AG20443 (cell line): ENCODE measurements around the gene GPR31.
"Not testable (repeated sequence)": the region's sequence is repeated elsewhere in the genome, so short reads cannot be mapped to it uniquely, and the experiment has no call there.

Experiments used
- DNase-seq: peaks from one replicate; pipeline ENCODE4 v3.0.0; 2012; ENCODE audit warnings: low spot score, mixed read lengths

GPR31 gene, protein sequence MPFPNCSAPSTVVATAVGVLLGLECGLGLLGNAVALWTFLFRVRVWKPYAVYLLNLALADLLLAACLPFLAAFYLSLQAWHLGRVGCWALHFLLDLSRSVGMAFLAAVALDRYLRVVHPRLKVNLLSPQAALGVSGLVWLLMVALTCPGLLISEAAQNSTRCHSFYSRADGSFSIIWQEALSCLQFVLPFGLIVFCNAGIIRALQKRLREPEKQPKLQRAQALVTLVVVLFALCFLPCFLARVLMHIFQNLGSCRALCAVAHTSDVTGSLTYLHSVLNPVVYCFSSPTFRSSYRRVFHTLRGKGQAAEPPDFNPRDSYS

DNA sequence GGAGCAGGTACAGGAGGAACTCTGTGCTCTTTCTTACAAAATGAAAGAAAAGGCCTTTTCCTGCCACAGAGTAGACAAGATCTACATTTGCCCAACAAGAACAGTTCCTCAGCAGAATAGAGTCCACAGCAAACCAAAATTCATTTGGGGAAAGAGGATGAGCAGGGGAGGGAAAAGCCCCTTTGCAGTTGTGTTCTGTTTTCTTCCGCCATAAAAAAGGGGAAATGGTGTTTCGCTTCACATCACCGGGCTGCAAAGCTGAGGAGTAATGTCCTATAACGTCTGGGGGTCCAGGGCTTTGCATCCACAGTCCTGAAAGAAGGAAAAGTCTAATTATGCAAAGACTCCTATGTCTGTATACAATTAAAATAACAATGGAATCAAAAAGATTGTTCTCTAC lies at the start of gene GPR31:
Gene GPR31, minus strand, starts transcription at position 118 of the 400 bp plus-strand sequence. CDS start 149 bp downstream, outside the sequence.
- DNase-seq: no peak

DNA sequence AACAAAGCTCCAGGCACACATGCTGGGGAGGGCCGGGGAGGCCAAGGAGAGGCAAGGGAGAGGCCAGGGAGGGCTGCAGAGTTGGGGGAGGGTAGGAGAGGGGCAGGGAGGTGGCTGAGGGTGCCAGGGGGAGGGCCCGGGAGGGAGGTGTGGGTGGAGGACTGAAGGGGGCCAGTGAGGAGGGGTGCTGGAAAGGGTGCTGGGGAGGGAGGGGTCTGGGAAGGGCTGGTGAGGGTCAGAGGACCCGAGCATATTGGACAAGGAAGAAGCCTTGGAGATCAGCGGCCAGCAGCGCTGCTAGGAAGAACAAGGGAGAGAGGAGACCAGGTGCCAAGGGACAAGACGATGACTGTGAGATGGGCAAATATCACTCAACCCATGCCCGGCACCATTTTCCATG lies 49.7 kb upstream of the GPR31 start:
- DNase-seq: no peak

DNA sequence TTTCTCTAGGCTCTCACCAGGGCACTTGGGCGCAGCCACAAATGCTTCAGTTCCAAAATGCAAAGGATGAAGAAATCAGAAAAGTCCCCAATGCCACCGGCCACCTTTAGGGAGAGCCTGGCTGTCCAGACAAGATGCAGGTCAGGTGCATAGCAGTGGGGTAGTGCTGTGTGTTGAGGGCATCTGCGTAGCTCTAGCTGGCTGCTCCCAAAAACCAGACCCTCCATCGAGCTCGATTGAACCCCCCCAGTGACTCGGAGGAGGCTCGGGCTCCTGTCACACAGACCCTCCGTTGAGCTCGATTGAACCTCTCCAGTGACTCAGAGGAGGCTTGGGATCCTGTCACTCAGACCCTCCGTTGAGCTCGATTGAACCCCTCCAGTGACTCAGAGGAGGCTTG lies 47.5 kb upstream of the GPR31 start:
- DNase-seq: not testable (repeated sequence)

DNA sequence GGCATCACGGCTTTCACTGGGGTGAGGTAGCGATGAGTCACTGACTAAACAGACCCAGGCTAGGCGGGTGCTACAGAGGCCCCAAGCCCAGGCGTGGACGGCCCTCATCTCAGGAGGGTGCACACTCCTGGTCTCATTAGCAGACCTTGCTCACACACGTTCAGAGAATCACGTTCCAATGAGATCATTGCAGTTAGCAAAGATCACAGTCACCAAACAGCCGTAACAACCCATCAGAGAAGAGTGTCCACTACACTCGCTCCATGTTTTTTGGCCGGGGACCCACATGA lies 46.2 kb upstream of the GPR31 start:
- not testable (repeated sequence) for DNase-seq

DNA sequence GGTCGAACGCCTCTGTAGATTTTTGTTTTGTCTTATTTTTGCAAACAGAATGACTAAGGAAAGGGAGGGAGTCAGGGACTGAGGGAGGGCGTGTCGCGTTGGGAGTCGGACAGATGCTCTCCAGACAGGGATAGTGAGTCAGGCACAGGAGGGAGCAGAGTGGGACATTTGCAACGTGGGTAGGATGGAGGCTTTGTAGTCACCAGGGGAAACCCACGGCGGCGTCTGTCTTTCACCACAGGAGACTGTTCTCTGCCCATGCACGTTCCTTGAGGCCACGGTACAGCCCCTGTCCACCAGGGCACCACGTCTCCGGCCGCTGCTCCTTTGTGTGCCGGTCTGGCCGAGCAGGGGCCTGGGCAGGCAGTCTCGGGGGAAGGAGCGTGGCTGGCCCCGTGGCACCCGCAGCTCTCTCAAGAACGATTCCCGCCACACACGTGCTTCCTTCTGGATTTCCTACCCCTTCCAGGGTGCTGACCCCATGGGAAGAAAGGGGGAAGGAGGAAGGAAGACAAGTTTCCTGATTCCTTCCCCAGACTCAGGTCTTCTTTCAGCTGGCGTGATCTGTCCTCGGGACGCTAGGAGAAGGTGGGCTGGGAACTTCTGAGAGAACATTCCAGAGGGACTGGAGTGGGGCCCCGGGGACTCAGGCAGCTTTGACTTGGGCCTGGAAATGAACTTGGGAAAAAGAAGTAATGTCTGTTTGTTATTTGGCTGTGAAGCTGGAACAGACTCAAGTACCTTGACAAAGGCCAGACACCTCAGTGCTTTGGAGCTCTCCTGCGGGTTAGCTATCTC lies 45.7 kb upstream of the GPR31 start:
- not testable (repeated sequence) for DNase-seq

DNA sequence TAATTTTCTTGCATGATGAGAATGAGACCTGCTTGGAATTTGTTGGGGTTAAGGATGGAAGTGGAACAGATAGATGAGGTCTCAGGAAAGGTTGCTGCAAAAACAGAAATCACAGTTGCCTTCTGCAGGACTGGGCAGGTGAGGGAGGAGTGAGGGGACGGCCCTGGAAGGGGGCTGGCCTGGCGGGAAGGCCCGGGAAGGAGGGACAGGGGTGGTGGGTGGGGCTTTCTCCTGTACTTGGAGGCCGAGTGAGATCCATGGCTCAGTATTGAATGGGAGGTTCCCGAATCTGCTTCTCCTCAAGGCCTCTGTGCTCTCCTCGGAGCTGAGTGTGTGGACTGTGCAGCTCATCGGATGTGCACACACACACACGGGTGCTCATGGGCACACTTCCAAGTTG lies 44.8 kb upstream of the GPR31 start:
- DNase-seq: not testable (repeated sequence)

DNA sequence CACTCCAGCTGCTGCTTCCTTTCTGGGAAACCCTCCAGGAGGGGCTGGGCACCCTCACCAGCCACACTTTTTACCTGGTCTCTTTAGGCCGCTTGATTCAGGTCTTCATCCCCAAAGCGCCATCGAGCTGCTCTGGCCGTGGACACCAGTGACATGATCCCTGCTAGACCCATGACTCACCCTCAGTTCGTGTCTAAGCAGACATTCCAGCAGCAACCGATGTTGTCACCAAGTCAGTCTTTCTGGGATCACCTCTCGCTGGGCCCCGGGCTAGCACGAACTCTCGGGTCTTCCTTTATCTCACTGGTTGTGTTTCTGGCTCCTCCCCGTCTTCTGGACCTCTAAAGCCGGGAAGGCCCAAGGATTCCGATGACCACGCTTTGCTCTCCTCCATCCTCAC lies 43.0 kb upstream of the GPR31 start:
- DNase-seq: no peak

DNA sequence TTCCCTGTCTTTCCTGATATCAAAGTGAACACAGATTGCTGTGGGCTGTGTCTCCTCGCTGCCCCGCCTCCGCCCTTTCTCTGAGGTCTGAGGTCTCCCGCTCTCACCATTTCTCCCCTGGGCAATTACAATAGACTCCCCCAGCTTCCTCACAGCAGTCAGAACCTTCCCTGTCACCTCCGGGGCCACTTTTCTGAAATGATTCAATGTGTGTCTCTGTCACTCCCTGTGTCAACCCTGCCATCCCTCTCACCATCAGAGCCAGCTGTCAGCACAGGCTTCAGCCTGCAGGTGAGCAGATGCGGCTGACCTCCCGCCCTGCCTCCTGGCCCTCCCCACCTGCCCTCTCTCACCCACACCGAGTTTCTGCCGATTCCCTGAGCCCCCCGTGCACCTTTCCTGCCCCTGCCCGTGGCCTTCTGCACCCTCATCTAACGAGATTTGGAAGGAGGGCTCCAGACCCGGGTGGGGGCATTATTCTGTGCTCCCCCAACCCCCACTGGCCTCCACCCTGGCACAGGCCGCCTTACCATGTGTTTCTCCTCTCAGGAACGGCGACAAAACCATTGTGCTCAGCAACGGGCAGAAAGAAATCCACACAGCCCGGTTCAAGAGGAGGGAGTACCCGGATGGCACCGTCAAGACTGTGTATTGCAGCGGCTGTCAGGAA lies 38.3 kb upstream of the GPR31 start:
- DNase-seq: not testable (repeated sequence)

DNA sequence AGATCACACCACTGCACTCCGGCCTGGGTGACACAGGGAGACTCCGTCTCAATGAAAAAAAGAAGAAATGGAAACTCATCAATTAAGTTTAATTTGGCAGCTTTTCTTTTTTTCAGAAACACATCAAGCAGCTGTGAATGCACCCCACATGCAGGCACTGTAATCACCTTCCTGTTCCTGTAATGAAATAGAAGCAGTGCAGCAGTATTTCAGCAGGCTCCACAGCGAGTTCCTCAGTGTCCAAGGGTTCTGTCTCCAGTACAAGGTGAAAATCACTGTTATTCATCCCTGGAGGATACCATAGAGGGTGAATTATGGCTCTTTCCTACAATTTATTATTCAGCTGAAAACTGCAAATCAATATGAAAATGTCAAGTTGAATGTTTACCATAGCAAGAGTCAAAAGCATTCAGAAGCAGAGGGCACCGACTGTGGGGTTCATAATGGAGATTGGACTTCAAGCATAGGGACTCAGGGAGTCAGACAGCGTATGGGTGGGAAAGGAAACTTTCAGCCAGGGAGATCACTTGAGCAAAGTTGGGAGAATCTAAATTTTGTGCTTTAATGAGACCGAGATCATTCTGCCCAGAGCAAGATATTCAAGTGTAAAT lies 35.8 kb upstream of the GPR31 start:
- not testable (repeated sequence) for DNase-seq

DNA sequence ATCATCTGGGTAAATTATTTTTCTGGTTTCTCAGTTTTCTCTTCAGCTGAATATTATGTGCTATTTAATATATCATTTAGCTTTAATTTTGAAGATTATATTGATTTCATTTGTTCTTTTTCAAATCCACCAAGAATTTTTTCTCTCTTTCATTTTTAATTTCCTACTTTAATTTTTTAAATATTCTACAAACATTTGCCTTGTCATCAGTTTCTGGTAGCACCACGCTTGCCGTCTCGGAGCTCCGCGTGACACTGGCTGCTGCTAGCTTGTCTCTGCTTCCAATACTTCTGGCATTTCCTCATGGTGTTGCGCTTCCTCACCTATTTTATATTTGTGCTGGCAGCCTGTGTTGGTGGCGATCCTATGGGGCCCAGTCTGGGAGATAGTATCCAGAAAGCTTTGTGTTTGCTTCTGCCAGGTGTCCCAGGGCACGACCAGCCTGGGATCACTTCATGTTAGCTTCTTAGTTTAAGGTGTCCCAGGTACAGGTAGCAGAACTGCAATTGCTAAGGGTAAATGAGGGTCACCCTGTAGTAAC lies 33.3 kb upstream of the GPR31 start:
- not testable (repeated sequence) for DNase-seq

DNA sequence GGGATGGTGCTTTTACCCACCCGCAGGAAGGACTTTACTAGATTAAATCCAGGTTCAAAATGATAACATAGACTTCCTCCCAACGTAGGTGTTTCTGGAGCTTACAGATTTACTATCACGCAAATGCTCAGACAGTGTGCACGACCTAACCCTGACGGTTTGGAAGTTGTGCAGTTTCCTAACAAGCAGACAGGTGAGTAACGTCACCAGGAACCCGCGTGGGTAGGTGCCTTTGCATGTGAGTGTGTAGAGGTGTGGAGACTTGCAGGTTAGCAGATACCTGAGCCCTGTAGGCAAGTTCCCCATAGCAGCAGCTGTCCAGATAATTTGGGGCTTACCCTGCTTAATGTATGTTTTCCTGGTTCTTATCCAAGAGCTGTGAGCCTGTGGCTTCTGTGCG lies 29.5 kb upstream of the GPR31 start:
- not testable (repeated sequence) for DNase-seq

DNA sequence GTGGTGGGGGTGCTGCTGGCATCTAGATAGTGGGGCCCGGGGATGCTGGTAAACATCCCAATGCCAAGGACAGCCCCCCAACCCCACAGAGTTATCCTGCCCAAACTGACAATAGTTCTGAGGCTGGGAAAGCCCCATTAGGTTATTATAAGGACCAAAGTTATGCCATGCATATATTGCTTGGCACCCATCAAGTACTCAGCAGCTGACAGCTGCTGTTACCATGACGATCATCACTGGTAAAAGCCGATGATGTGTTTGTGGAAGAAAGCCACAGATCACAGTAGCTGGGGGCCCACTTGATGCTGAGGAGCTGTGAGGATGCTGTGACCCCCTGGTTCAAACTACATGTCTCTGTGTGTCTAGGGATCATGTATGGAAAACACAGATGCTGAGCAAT lies 27.3 kb upstream of the GPR31 start:
- not testable (repeated sequence) for DNase-seq

DNA sequence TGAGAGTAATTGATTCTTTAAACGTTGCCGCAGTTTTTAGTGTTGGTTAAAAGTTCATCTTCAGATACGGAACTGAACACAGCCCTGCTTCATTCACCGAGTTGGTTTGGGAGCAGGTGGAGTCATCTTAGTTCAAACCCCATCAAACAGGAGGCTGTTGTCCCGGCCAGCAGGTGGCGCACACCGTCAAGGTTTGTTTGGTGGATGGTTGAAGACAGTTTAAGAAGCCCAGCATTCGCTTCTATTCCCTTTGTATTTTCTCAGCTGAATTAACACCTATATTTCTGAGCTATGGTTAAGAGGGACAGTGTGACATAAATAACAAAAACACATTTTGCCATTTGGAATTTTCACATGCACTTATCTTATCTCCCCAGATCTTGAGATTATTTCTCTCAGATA lies 25.1 kb upstream of the GPR31 start:
- not testable (repeated sequence) for DNase-seq

DNA sequence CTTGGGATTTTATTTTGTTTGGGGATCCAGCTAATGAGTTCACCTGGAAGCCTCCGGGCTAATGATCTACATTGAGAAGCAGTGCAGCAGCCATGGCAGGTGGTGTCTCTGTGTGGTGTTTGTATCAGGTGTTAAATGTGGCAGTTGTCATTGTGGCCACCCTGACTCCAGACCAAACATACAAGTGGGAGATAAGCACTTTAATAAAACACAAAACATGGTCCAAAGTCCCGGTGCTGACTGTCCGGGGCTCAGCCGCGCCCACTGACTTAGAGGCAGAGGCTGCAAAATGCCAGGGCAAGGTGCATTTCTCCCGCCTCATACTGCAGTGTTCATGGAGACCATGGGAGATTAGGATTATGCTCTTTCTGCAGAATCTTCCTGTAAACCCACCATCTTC lies 23.6 kb upstream of the GPR31 start:
- DNase-seq: not testable (repeated sequence)

DNA sequence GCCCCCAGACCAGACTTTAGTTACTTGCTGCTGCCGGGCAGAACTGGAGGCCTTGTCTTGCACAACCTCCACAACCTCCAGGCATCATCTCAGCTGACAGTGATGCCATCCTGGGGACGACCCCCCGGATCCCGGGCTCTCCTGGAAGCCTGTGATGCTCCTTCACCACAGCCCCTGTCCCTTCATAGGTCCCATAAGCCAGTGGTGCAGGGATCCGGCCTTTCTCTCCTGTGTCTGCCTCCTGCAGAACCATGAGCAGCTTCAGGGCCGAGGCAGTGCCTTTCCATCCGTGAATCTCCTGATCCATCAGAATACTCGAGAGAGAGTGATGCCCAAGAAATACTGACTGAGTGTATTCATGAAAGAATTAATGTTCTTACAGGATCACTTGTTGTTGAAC lies 22.3 kb upstream of the GPR31 start:
- not testable (repeated sequence) for DNase-seq

DNA sequence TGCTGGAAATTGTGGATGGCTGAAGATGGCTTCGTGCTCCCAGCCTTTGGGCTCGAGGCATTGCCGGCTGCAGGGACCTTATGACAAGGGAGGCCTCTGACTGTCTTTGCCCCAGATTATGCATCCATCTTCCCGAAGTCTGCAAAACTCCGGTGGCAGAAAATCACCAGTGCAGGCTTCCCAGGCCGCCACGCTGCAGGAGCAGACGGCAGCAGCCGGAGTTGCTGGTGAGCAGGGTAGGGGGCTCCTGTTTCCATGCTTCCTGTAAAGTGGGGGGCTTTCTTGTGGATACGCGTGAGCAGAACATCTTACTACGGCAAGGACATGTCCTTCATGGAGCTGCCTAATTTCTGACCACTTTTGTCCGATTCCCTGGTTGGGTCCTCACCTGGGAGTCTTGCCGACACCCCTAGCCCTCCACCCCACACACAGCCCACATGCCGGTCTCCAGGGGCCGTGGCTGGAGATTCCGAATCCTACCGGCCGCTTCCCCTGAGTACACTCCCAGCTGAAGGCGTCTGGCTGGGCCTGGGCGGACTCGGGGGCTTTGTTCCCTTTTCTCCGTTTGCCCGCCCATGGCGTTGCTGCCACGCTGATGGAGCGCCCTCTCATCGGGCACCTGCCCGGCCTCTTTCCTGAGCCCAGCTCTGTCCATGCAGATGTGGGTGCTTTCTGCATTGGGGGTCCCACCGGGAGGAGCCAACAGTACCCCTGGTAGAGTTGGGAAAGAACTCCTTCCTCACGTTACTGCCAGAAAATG lies 21.3 kb upstream of the GPR31 start:
- DNase-seq: not testable (repeated sequence)

DNA sequence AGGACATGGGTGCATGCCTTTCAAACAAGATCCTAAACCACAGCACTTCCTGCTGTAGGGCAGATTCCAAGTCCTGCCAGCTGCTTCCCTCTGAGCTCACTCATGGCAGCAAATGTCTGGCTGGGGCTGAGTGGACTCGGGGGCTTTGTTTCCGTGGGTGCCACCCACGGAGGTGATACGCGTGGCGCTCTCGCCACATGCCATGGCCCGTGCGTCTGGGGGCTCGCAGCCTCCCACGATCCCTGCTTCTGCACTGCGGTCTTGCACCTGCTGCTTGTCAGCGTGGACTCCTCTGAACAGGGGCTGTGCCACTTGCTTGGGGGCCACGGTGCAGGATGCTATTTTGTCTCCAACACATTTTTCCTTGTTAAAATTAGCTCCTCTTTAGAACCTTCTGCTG lies 19.5 kb upstream of the GPR31 start:
- DNase-seq: not testable (repeated sequence)

DNA sequence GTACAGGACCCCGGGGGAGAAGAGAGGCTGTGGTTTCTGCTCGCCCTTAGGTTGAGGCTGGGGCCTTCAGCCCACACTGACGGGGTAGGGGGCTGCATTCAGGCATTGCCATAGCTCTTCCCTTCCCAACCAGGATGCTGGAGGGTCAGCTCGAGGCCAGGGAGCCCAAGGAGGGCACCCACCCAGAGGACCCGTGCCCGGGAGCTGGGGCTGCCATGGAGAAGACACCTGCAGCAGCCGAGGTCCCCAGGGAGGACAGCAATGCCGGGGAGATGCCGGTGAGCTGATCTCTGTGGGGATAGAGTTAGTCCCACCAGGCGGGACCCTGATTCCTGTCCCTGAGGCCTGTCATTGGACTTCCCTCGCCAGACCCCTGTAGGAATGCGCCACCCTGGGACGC lies 14.2 kb upstream of the GPR31 start:
- not testable (repeated sequence) for DNase-seq

DNA sequence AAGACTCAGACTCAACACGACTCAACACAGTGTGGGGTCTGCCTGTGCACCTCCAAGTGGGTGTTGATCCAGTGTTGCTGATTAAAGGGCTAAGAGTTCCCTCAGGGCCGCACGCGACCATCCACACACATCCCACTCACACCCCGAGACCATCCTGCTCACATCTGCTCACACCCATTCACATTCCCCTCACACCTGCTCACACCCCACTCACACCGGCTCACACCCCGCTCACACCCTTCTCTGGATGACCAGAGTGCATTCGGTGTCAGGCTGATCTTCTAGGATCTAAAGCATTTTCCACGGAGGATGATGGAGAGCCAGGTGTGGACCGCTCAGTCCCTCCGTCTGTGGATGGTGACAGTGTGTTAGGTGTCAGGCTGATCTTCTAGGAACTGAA lies 13.5 kb upstream of the GPR31 start:
- DNase-seq: not testable (repeated sequence)

DNA sequence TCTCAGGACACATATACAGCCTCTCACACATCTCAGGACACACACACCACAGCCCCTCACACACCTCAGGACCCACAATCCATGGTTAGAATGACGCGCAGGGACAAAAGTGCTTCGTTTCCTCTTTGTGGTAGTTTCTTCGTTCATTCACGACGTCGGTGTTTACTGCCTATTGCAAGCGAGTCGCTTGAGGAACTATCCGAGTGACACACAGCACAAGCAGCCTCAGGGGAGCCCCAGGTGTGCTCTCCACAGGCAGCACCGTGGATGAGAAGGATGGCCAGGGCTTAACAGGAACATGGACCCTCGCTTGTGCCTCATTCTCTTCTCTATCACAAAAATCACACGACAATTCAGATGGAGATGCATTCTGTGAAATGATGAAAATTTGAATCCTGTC lies 12.1 kb upstream of the GPR31 start:
- not testable (repeated sequence) for DNase-seq

DNA sequence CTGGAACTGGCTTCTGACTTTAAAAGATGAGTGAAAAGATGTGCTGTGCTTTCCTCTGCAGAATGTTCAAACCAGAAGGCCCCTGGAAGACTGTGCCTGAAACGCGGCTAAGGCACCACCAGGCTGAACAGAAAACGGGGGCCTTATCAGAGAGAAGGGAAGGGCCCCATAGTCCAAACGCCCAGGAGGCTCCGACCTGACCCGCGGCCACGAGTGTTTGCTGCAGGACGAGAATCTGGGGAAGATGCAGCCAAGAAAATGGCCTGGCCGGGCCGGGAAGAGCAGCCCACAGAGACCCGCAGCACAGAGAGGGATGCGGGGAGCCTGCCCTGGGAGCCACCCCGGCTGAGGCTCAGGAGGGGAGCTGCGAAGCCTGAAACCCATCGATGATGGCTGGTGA lies 10.5 kb upstream of the GPR31 start:
- DNase-seq: not testable (repeated sequence)
